Osteocyte (in vitro differentiated cells): ENCODE results near the gene TAGLN. TPM values are rescaled to one million over a fixed set of nuclear protein-coding genes. Genes with fewer than 3 reads are reported as not detected.
A peak's percentile ranks its signal among the peaks of the same experiment; 100 is the strongest.

ENCODE experiments used
- DNase-seq: peaks from one replicate; pipeline ENCODE4 v3.0.0; 2021; ENCODE audit warnings: mixed read lengths; ENCODE audit not compliant: unreplicated experiment; ENCODE audit errors: extremely low spot score
- H3K27ac Mint-ChIP-seq: one replicate; pipeline ENCODE4 v1.8.0; 2021; ENCODE audit warnings: mild to moderate bottlenecking, mixed read lengths; ENCODE audit not compliant: unreplicated experiment
- H3K27me3 Mint-ChIP-seq: one replicate; pipeline ENCODE4 v1.8.0; 2021; ENCODE audit warnings: mixed read lengths; ENCODE audit not compliant: unreplicated experiment
- H3K36me3 Mint-ChIP-seq: one replicate; pipeline ENCODE4 v1.8.0; 2021; ENCODE audit warnings: mixed read lengths; ENCODE audit not compliant: unreplicated experiment
- H3K4me1 Mint-ChIP-seq: one replicate; pipeline ENCODE4 v1.8.0; 2021; ENCODE audit warnings: mixed read lengths; ENCODE audit not compliant: unreplicated experiment
- H3K4me3 Mint-ChIP-seq: one replicate; pipeline ENCODE4 v1.8.0; 2021; ENCODE audit warnings: mild to moderate bottlenecking, moderate library complexity, mixed read lengths; ENCODE audit not compliant: unreplicated experiment
- H3K9me3 Mint-ChIP-seq: one replicate; pipeline ENCODE4 v1.8.0; 2021; ENCODE audit warnings: mixed read lengths; ENCODE audit not compliant: unreplicated experiment
- total RNA-seq: library from RNA; stranded (reverse); gene quantifications from 2 replicates; pipeline ENCODE4 v1.2.1, GENCODE V29; 2021
- TF ChIP-seq, protein P1 (sequence below): fragments of 200-600 bp; sonication (generic); IDR thresholded peaks from 2 replicates; pipeline ENCODE4 v1.5.0; 2021; ENCODE audit warnings: antibody characterized with exemption, mild to moderate bottlenecking, moderate library complexity

The TAGLN gene
- total RNA-seq, 1 donor from 2014 or later: 711 TPM

DNA sequence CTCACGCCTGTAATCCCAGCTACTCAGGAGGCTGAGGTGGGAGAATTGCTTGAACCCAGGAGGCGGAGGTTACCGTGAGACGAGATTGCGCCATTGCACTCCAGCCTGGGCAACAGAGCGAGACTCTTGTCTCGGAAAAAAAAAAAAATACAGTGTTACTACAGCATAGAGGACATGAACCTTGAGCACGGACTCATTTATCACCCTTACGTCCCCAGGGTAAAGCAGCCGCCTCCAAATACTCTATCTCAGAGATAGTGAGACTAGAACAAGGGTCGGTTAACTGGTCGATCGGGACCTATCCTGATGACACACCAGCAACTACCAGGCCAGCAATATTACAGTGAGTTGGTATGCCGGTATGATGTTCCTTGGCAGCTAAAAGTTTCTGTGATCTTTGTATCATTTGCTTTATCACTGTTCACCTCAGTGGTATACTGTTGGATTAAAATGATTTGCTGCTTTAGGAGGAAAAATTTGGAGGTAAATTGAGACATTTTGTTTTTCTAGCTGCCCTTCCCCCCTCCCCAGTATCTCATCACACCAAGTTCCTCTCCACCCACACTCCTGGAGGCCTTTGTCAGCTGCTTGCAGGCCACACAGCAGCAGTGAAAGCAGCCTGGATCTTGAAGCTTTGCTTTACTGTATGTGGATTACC lies 27.6 kb upstream of the TAGLN start:
- TF ChIP-seq, protein P1, sequence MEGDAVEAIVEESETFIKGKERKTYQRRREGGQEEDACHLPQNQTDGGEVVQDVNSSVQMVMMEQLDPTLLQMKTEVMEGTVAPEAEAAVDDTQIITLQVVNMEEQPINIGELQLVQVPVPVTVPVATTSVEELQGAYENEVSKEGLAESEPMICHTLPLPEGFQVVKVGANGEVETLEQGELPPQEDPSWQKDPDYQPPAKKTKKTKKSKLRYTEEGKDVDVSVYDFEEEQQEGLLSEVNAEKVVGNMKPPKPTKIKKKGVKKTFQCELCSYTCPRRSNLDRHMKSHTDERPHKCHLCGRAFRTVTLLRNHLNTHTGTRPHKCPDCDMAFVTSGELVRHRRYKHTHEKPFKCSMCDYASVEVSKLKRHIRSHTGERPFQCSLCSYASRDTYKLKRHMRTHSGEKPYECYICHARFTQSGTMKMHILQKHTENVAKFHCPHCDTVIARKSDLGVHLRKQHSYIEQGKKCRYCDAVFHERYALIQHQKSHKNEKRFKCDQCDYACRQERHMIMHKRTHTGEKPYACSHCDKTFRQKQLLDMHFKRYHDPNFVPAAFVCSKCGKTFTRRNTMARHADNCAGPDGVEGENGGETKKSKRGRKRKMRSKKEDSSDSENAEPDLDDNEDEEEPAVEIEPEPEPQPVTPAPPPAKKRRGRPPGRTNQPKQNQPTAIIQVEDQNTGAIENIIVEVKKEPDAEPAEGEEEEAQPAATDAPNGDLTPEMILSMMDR: no peak
- Mint-ChIP-seq H3K36me3 (peaks cover 35% of the 10 kb centered on the region), H3K4me3 (no peak overlapping the region), H3K27ac (peak overlapping the region; percentile 67), H3K4me1 (peaks cover 10% of the 10 kb centered on the region), H3K9me3 (no peaks in the 10 kb centered on the region), H3K27me3 (no peaks in the 10 kb centered on the region)
- DNase-seq: no peak

GRCh38 chr11:117172724-117173421 lies 26.3 kb upstream of the TAGLN start:
- Mint-ChIP-seq H3K36me3 (peaks cover 26% of the 10 kb centered on the region), H3K27ac (no peak overlapping the region), H3K4me3 (no peak overlapping the region), H3K27me3 (no peaks in the 10 kb centered on the region), H3K9me3 (no peaks in the 10 kb centered on the region), H3K4me1 (peaks cover 13% of the 10 kb centered on the region)
- TF ChIP-seq, protein P1: no peak
- no peak for DNase-seq

DNA sequence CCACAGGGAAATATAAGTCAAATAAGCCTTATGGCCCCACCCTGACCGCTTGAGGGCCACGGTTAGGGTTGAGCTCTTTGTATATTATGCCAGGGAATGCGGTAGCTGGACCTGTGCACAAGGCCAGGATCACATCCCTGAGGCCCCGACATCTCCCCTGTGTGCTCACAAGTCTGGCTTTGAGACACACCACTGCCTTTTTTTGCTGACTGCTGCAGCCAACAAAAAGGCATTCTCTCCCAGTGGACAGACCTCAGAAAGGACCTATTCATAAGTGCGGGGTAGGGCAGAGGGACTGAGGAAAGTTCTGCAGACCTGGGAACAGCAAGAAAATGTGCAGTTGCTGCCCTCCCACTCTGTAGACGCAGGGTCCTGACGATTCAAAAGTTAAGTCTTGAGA lies 24.1 kb upstream of the TAGLN start:
- no peak for DNase-seq
- H3K9me3 Mint-ChIP-seq: no peaks in the 10 kb centered on the region
- H3K27me3 Mint-ChIP-seq: no peaks in the 10 kb centered on the region
- TF ChIP-seq, protein P1: no peak
- peaks cover 16% of the 10 kb centered on the region for H3K36me3 Mint-ChIP-seq
- H3K4me1 Mint-ChIP-seq: peaks cover 26% of the 10 kb centered on the region
- no peak overlapping the region for H3K4me3 Mint-ChIP-seq
- H3K27ac Mint-ChIP-seq: no peak overlapping the region

DNA sequence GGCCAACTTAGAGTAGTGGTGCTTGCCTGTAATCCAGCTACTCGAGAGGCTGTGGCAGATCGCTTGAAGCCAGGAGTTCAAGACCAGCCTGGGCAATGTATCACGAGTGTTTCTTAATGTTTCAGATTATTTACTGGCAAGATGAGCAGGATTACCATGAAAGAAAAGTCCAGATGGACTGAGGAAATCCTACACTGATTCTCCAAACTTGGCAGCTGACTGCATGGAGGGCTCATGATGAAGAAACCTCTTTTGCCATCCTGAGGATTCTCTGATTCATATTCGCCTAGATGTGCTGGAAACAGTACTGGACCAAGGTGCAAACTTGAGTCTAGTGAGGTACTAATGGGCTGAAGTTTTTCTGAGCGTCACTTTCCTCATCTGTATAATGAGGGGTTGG lies 23.4 kb upstream of the TAGLN start:
- peaks cover 9% of the 10 kb centered on the region for H3K36me3 Mint-ChIP-seq
- peaks cover 33% of the 10 kb centered on the region for H3K4me1 Mint-ChIP-seq
- TF ChIP-seq, protein P1: no peak
- H3K27me3 Mint-ChIP-seq: no peaks in the 10 kb centered on the region
- H3K27ac Mint-ChIP-seq: no peak overlapping the region
- no peak overlapping the region for H3K4me3 Mint-ChIP-seq
- no peaks in the 10 kb centered on the region for H3K9me3 Mint-ChIP-seq
- DNase-seq: no peak

GRCh38 chr11:117176186-117176585 lies 23.0 kb upstream of the TAGLN start:
- Mint-ChIP-seq H3K4me1 (peaks cover 37% of the 10 kb centered on the region), H3K9me3 (no peaks in the 10 kb centered on the region), H3K27ac (no peak overlapping the region), H3K4me3 (no peak overlapping the region), H3K36me3 (peaks cover 5% of the 10 kb centered on the region), H3K27me3 (no peaks in the 10 kb centered on the region)
- DNase-seq: no peak
- TF ChIP-seq, protein P1: no peak
